K562 (cell line): ENCODE data around the gene MRPL3. TPM values are rescaled to one million over a fixed set of nuclear protein-coding genes. Genes with fewer than 3 reads are reported as not detected.
A peak's percentile ranks its signal among the peaks of the same experiment; 100 is the strongest.

Source experiments
- ATAC-seq: fragments of 200-7000 bp; cut with Tn5 transposase; 3 replicates; pipeline ENCODE4 v1.9.1; 2020; ENCODE audit warnings: moderate library complexity
- BruUV-seq: library from RNA; stranded (reverse); fragments of 400-500 nt; replicated peaks from 2 replicates; lab custom pipeline; 2021; lab: Mats Ljungman, UMichigan
- CTCF ChIA-PET: fragments of 300-600 bp; formaldehyde crosslinking; extraction: SDS; loops from one replicate; lab custom pipeline; 2021; ENCODE audit warnings: low intra/inter-chr PET ratio; lab: Yijun Ruan, JAX
- POLR2A ChIA-PET: fragments of 300-600, 350-650 bp; sonication (Branson Sonifier 250); formaldehyde crosslinking; extraction: SDS; loops from one replicate; lab custom pipeline; 2021; ENCODE audit warnings: antibody characterized with exemption, inconsistent platforms; lab: Yijun Ruan, JAX
- DNase-seq, 4 experiments: peaks; one replicate each; pipeline versions ENCODE4 v3.0.0 to v3.0.0-alpha.2; 2011 to 2018; ENCODE audit warnings: low spot score in 3 of 4, mixed read lengths in 3 of 4; ENCODE audit errors: extremely low read depth in 1 of 4
- FAIRE-seq: peaks from 2 replicates; lab custom pipeline; 2011; peaks lifted over from hg19 to GRCh38; lab: Jason Lieb, UNC
- H2AFZ ChIP-seq: 2 replicates; pipeline ENCODE4 v1.6.0; 2011; ENCODE audit warnings: low read depth, low read length, control low read depth, inconsistent platforms
- H3K27ac ChIP-seq: fragments of 200-600 bp; 3 replicates; pipeline ENCODE4 v1.8.0; 2011; ENCODE audit warnings: low read depth, mild to moderate bottlenecking, control low read depth, inconsistent platforms, low read length, moderate library complexity, mixed read lengths; ENCODE audit errors: extremely low read depth
- H3K27me3 ChIP-seq, 2 experiments: fragments of 300-600 bp in 1 of 2; 2 replicates in 1 of 2; 3 replicates in 1 of 2; pipeline versions ENCODE4 v1.6.0 to v1.8.0; 2011; ENCODE audit warnings: inconsistent platforms in 2 of 2, low read length in 2 of 2, mild to moderate bottlenecking in 1 of 2, mixed read lengths in 1 of 2, moderate library complexity in 1 of 2; ENCODE audit not compliant: control insufficient read depth in 2 of 2, insufficient read depth in 2 of 2
- H3K36me3 ChIP-seq: fragments of 300-600 bp; 3 replicates; pipeline ENCODE4 v1.8.0; 2011; ENCODE audit warnings: mild to moderate bottlenecking, low read length, inconsistent platforms; ENCODE audit not compliant: control insufficient read depth, insufficient read depth
- H3K4me1 ChIP-seq, 2 experiments: fragments of 200-600 bp in 1 of 2; replicated peaks in 1 of 2; 2 replicates in 1 of 2; 3 replicates in 1 of 2; pipeline versions ENCODE4 v1.5.1 to v1.8.0; 2011; ENCODE audit warnings: inconsistent platforms in 2 of 2, low read length in 2 of 2, mild to moderate bottlenecking in 1 of 2, mixed read lengths in 1 of 2, moderate library complexity in 1 of 2; ENCODE audit not compliant: control insufficient read depth in 2 of 2, insufficient read depth in 2 of 2
- H3K4me2 ChIP-seq: 2 replicates; pipeline ENCODE4 v1.6.1; 2011; ENCODE audit warnings: low read length, control low read depth, inconsistent platforms, mixed read lengths; ENCODE audit not compliant: insufficient read depth
- H3K4me3 ChIP-seq: fragments of 200-600 bp; sonication (generic), shearing (Covaris generic); 2 replicates; pipeline ENCODE4 v1.5.1; 2016; ENCODE audit warnings: control low read depth, inconsistent platforms
- H3K79me2 ChIP-seq: fragments of 200-600 bp; 3 replicates; pipeline ENCODE4 v1.8.0; 2011; ENCODE audit warnings: low read length, inconsistent platforms; ENCODE audit not compliant: control insufficient read depth, insufficient read depth
- H3K9ac ChIP-seq, 2 experiments: 2 replicates each; pipeline versions ENCODE4 v1.6.0 to v1.6.1; 2011; ENCODE audit warnings: low read depth in 2 of 2, low read length in 2 of 2, control low read depth in 1 of 2, inconsistent platforms in 1 of 2, mild to moderate bottlenecking in 1 of 2, mixed read lengths in 1 of 2; ENCODE audit not compliant: insufficient read depth in 1 of 2
- H3K9me1 ChIP-seq: one replicate; pipeline ENCODE4 v1.6.0; 2011; ENCODE audit warnings: inconsistent platforms, mild to moderate bottlenecking, low read length, moderate library complexity; ENCODE audit not compliant: control insufficient read depth, insufficient read depth
- H3K9me3 ChIP-seq: replicated peaks from 2 replicates; pipeline ENCODE4 v1.5.1; 2011; ENCODE audit warnings: low read depth, low read length, inconsistent platforms; ENCODE audit not compliant: control insufficient read depth, insufficient read depth
- H4K20me1 ChIP-seq: replicated peaks from 2 replicates; pipeline ENCODE4 v1.6.1; 2011; ENCODE audit warnings: low read length, inconsistent platforms, mixed read lengths; ENCODE audit not compliant: control insufficient read depth, insufficient read depth
- DDX20 ChIP-seq: fragments of 450-650 bp; IDR thresholded peaks from 2 replicates; pipeline ENCODE4 v1.6.1; 2016; ENCODE audit warnings: missing genetic modification characterization, low read depth, mild to moderate bottlenecking, missing compliant biosample characterization, moderate library complexity
- EGR1 ChIP-seq: fragments of 450-650 bp; conservative IDR thresholded peaks from 2 replicates; pipeline ENCODE4 v1.6.1; 2017; ENCODE audit warnings: mild to moderate bottlenecking
- ELF4 ChIP-seq: fragments of 450-650 bp; formaldehyde crosslinking; IDR thresholded peaks from 2 replicates; pipeline ENCODE4 v1.4.0; 2022; ENCODE audit warnings: missing genetic modification characterization
- EP400 ChIP-seq: fragments of 450-650 bp; IDR thresholded peaks from 2 replicates; pipeline ENCODE4 v1.6.1; 2017; ENCODE audit warnings: antibody characterized with exemption, mild to moderate bottlenecking, moderate library complexity
- ESRRB ChIP-seq: fragments of 250-450 bp; sonication (Bioruptor Pico); IDR thresholded peaks from 2 replicates; pipeline ENCODE4 v1.5.0; 2020; ENCODE audit warnings: mild to moderate bottlenecking, moderate library complexity, borderline replicate concordance
- HMG20A ChIP-seq: fragments of 450-650 bp; formaldehyde crosslinking; conservative IDR thresholded peaks from 2 replicates; pipeline ENCODE4 v1.4.0; 2020; ENCODE audit warnings: mild to moderate bottlenecking, mixed read lengths
- HNRNPH1 ChIP-seq: fragments of 200-400 bp; formaldehyde crosslinking; optimal IDR thresholded peaks from 2 replicates; pipeline ENCODE3; 2017; ENCODE audit warnings: low read depth, mild to moderate bottlenecking, low read length, moderate library complexity
- L3MBTL2 ChIP-seq: fragments of 450-650 bp; IDR thresholded peaks from 2 replicates; pipeline ENCODE4 v1.6.1; 2016; ENCODE audit warnings: mild to moderate bottlenecking, moderate library complexity
- MBD2 ChIP-seq: sonication (generic); IDR thresholded peaks from 2 replicates; pipeline ENCODE4 v1.6.1; 2016; ENCODE audit warnings: low read depth, borderline replicate concordance
- ZNF436 ChIP-seq: fragments of 250-450, 450-650 bp; sonication (Bioruptor Pico); formaldehyde crosslinking; IDR thresholded peaks from 2 replicates; pipeline ENCODE4 v1.7.0; 2020; ENCODE audit warnings: mild to moderate bottlenecking
- WGBS: fragments of 100-300 bp; shearing (Covaris generic); methylation state at CpG from one replicate; pipeline ENCODE4 v1.1.6; 2016; ENCODE audit warnings: low coverage, mixed read lengths; ENCODE audit not compliant: insufficient coverage; ENCODE audit errors: missing lambda C conversion rate; 5-methylcytosine and 5-hydroxymethylcytosine counted together
- in situ Hi-C: fragments of 300-500 bp; cut with MboI; formaldehyde crosslinking; loops from 4 replicates; pipeline ENCODE4 v1.15.0; 2018; ENCODE audit warnings: inconsistent platforms, mixed read lengths
- intact Hi-C: fragments of 100-400 bp; cut with micrococcal nuclease; formaldehyde crosslinking; loops from 2 replicates; pipeline ENCODE4 v1.14.2; 2022
- polyA plus RNA-seq, 8 experiments: library from polyadenylated mRNA; depleted of rRNA in 4 of 8; stranded (reverse) in 5 of 8; unstranded in 3 of 8; fragments of >200 nt; fragmentation: Nextera tagmentation in 2 of 8; fragmentation: Illumina TruSeq in 1 of 8; extraction: Ambion mirVana in 2 of 8; extraction: Trizol in 1 of 8; gene quantifications; 2 replicates each; pipeline versions ENCODE4 v1.2.1 to v1.2.3, GENCODE V29; 2011 to 2014; ENCODE audit warnings: inconsistent platforms in 1 of 8, missing spikeins in 1 of 8
- total RNA-seq, 7 experiments: library from RNA; depleted of rRNA in 6 of 7; stranded (reverse); fragments of >200 nt in 6 of 7; fragmentation: Illumina TruSeq in 2 of 7; extraction: Trizol in 2 of 7; gene quantifications; 2 replicates each; pipeline versions ENCODE4 v1.2.1 to v1.2.3, GENCODE V29; 2011 to 2021; ENCODE audit warnings: low replicate concordance in 1 of 7
- TF ChIP-seq, protein P1 (sequence below): fragments of 250-450 bp; sonication (Bioruptor Pico); IDR thresholded peaks from 2 replicates; pipeline ENCODE4 v1.4.0; 2020; ENCODE audit warnings: borderline replicate concordance
- TF ChIP-seq, protein P2 (sequence below): IDR thresholded peaks from 2 replicates; pipeline ENCODE4 v1.6.1; 2011; ENCODE audit warnings: borderline replicate concordance, low read depth, mild to moderate bottlenecking, moderate library complexity, low read length; ENCODE audit not compliant: insufficient read depth, poor library complexity, severe bottlenecking
- TF ChIP-seq, protein P3 (sequence below), 2 experiments: fragments of 450-650 bp; conservative IDR thresholded peaks; 2 replicates each; pipeline ENCODE4 v1.6.1; 2017; ENCODE audit warnings: mild to moderate bottlenecking in 2 of 2, moderate library complexity in 2 of 2

The MRPL3 gene
- total and polyA plus RNA-seq, 9 of the 15 experiments (the other 6 are each of a cell fraction or from before 2014, with no cell fraction given) = 81.7 to 340 (median 190) TPM

DNA sequence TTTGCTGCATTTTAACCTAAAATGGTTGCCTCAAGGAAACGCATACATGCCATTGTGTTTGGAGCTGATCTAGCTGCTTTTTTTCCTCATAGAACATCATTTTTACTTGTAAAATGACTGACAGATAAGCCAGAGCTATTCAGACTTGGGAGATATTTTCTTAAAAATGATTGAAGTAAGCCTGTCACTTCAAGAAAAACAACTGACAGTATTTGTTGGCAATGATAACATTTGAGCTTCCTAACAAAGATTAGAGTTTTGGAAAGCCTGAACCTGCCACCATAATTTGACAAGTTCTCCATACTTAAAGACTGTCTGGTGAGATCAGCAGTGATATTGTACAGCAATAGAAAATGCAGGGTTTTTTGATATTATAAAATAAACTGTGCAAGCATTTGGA lies 27.6 kb upstream of the MRPL3 start (continued):
- TF ChIP-seq HNRNPH1 (no peak), DDX20 (tag) (no peak), ESRRB (CRISPR knock-in tag) (no peak), EGR1 (no peak), MBD2 (no peak)
- TF ChIP-seq, protein P1, sequence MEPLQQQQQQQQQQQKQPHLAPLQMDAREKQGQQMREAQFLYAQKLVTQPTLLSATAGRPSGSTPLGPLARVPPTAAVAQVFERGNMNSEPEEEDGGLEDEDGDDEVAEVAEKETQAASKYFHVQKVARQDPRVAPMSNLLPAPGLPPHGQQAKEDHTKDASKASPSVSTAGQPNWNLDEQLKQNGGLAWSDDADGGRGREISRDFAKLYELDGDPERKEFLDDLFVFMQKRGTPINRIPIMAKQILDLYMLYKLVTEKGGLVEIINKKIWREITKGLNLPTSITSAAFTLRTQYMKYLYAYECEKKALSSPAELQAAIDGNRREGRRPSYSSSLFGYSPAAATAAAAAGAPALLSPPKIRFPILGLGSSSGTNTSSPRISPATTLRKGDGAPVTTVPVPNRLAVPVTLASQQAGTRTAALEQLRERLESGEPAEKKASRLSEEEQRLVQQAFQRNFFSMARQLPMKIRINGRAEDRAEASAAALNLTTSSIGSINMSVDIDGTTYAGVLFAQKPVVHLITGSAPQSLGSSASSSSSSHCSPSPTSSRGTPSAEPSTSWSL (CRISPR knock-in tag) = no peak

DNA sequence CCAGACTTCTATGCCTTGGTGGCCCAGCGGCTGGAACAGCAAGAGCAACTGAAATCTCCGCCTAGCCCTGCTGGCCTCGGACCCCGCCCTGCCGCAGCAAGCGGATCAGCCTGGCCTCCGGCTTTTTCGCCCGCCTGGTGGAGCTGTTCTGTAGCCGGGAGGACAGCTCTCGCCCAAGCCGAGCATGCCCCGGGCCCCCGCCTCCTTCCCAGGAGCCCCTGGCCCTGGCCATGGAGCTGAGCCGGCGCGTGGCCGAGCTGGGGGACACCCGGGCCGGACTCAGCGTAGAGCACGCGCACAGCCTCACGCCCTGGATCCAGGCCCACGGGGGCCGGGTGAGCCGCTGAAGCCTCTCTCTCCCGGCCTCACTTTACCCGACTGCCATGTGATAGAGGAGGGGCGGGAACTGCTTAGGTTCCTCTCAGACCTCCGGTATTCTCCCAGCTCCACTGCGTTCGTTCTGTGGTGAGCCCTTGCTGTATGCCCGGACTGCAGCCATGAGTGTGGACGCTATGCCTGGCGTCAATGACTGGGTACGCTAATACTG lies 24.1 kb upstream of the MRPL3 start:
- CTCF ChIA-PET = no interaction called here
- DNase-seq = peak; percentile 34 to 70 (median 46)
- TF ChIP-seq, protein P2, sequence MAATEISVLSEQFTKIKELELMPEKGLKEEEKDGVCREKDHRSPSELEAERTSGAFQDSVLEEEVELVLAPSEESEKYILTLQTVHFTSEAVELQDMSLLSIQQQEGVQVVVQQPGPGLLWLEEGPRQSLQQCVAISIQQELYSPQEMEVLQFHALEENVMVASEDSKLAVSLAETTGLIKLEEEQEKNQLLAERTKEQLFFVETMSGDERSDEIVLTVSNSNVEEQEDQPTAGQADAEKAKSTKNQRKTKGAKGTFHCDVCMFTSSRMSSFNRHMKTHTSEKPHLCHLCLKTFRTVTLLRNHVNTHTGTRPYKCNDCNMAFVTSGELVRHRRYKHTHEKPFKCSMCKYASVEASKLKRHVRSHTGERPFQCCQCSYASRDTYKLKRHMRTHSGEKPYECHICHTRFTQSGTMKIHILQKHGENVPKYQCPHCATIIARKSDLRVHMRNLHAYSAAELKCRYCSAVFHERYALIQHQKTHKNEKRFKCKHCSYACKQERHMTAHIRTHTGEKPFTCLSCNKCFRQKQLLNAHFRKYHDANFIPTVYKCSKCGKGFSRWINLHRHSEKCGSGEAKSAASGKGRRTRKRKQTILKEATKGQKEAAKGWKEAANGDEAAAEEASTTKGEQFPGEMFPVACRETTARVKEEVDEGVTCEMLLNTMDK = peak; percentile 26
- TF ChIP-seq ZNF436 = no peak
- TF ChIP-seq, protein P3, sequence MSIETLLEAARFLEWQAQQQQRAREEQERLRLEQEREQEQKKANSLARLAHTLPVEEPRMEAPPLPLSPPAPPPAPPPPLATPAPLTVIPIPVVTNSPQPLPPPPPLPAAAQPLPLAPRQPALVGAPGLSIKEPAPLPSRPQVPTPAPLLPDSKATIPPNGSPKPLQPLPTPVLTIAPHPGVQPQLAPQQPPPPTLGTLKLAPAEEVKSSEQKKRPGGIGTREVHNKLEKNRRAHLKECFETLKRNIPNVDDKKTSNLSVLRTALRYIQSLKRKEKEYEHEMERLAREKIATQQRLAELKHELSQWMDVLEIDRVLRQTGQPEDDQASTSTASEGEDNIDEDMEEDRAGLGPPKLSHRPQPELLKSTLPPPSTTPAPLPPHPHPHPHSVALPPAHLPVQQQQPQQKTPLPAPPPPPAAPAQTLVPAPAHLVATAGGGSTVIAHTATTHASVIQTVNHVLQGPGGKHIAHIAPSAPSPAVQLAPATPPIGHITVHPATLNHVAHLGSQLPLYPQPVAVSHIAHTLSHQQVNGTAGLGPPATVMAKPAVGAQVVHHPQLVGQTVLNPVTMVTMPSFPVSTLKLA (conservative IDR thresholded peaks at IDR 0.05) = peak in 1 of 2 experiments; percentile 28; a peak in 1 of 4 replicates
- peak; percentile 68 for TF ChIP-seq L3MBTL2
- no peak for TF ChIP-seq ELF4 (CRISPR knock-in tag)
- TF ChIP-seq EP400 = 0 out of 2 replicates have a peak, but pooled peaks have one; percentile 26
- no peak for TF ChIP-seq HMG20A (CRISPR knock-in tag)

More for the DNA sequence above, 24.1 kb upstream of the MRPL3 start:
- H3K4me3 ChIP-seq = peak overlapping the region; percentile 26
- H3K9me1 ChIP-seq = no peaks in the 10 kb centered on the region
- WGBS = 24% methylated on average over 16 of the region's 37 CpGs
- intact Hi-C loops (no loop called here), in situ Hi-C loops (no loop called here)
- POLR2A ChIA-PET = interaction anchor here (0.6 kb wide), 1 partner anchor 374 kb away, joined by 3 read pairs; no protein-coding TSS in a partner anchor
- H3K36me3 ChIP-seq = no peaks in the 10 kb centered on the region
- H3K9ac ChIP-seq = peak overlapping the region; percentile 26 to 84; a peak in 3 of 4 replicates
- no TSS peak for BruUV-seq
- no peaks in the 10 kb centered on the region for H3K9me3 ChIP-seq
- ATAC-seq (peak; percentile 100), FAIRE-seq (peak; percentile 77)
- H3K4me1 ChIP-seq = peaks cover 0 to 11% of the 10 kb centered on the region in 2 experiments; a peak in 2 of 5 replicates
- no peak overlapping the region for H3K27ac ChIP-seq
- no peaks in the 10 kb centered on the region for H4K20me1 ChIP-seq
- H3K4me2 ChIP-seq = peak overlapping the region; percentile 74
- H3K79me2 ChIP-seq = no peaks in the 10 kb centered on the region
- H3K27me3 ChIP-seq = no peaks in the 10 kb centered on the region; a peak in 1 of 5 replicates
- H2AFZ ChIP-seq = peak overlapping the region; percentile 92
